ENCODE data around the gene CAMTA1.
"Not testable (repeated sequence)": the region's sequence is repeated elsewhere in the genome, so short reads cannot be mapped to it uniquely, and the experiment has no call there.

DNA sequence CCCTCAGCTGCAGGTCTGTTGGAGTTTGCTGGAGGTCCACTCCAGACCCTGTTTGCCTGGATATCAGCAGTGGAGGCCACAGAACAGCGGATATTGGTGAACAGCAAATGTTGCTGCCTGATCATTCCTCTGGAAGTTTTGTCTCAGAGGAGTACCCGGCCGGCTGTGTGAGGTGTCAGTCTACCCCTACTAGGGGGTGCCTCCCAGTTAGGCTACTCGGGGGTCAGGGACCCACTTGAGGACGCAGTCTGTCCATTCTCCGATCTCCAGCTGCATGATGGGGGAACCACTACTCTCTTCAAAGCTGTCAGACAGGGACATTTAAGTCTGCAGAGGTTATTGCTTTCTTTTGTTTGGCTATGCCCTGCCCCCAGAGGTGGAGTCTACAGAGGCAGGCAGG is 819.7 kb downstream of the CAMTA1 start:
- TF ChIP-seq, protein P1, sequence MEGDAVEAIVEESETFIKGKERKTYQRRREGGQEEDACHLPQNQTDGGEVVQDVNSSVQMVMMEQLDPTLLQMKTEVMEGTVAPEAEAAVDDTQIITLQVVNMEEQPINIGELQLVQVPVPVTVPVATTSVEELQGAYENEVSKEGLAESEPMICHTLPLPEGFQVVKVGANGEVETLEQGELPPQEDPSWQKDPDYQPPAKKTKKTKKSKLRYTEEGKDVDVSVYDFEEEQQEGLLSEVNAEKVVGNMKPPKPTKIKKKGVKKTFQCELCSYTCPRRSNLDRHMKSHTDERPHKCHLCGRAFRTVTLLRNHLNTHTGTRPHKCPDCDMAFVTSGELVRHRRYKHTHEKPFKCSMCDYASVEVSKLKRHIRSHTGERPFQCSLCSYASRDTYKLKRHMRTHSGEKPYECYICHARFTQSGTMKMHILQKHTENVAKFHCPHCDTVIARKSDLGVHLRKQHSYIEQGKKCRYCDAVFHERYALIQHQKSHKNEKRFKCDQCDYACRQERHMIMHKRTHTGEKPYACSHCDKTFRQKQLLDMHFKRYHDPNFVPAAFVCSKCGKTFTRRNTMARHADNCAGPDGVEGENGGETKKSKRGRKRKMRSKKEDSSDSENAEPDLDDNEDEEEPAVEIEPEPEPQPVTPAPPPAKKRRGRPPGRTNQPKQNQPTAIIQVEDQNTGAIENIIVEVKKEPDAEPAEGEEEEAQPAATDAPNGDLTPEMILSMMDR (IDR thresholded peaks at IDR 0.05), result not testable (repeated sequence)
- TF ChIP-seq TCF7L2 (IDR thresholded peaks at IDR 0.05; ENCODE audit: low read depth, low read length), result not testable (repeated sequence)
